ENCODE data around the gene COL4A2.

DNA sequence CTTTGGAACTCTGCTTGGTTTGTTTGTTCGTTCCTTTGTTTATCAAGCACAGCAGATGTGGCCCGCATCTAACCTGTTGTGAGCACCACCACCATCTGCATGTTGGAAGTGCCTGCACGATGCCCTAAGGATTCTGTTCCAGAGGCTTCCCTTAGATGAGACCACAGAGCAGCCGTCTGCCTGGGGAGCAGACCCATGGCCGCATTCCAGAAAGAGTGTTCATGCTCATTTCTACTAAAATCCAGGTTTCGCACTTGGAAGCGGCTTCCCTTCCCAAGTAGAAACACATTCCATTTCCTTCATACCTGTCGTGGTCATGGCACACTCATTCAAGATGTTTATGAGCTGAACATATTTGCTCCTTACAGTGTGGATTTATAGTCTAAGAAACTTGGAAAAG, 27.2 kb downstream of the COL4A2 start:
- no peak for TF ChIP-seq ZNF274 (IDR thresholded peaks at IDR 0.05; ENCODE audit: low read depth, low read length)
- TF ChIP-seq YY1 (IDR thresholded peaks at IDR 0.05; ENCODE audit: insufficient read depth, insufficient read length): no peak
- TF ChIP-seq SUZ12 (IDR thresholded peaks at IDR 0.05; ENCODE audit: extremely low read depth, insufficient read depth, insufficient read length): no peak
